ENCODE measurements around the gene LEMD2.
"Not testable (repeated sequence)": the region's sequence is repeated elsewhere in the genome, so short reads cannot be mapped to it uniquely, and the experiment has no call there.

LEMD2 gene

GRCh38 chr6:33788694-33789549 is at the start of gene LEMD2:
Gene LEMD2, minus strand, starts transcription at chr6:33789130. Its CDS starts 14 bp downstream, at chr6:33789116.
- DNase-seq (ENCODE audit: low read depth in 2 of 2) = peak; percentile 81 to 87

GRCh38 chr6:33837971-33838665 is 49.2 kb upstream of the LEMD2 start:
- no peak for DNase-seq (ENCODE audit: low read depth in 2 of 2)

- DNase-seq (ENCODE audit: low read depth in 2 of 2) = no peak
Measured at GRCh38 chr6:33836806-33837469, 48.0 kb upstream of the LEMD2 start.

GRCh38 chr6:33834401-33835392 is 45.8 kb upstream of the LEMD2 start:
- DNase-seq (ENCODE audit: low read depth in 2 of 2) = no peak

- no peak for DNase-seq (ENCODE audit: low read depth in 2 of 2)
Measured at GRCh38 chr6:33833599-33833998, 44.7 kb upstream of the LEMD2 start.

- DNase-seq (ENCODE audit: low read depth in 2 of 2) = not testable (repeated sequence)
Measured at GRCh38 chr6:33832831-33833230, 43.9 kb upstream of the LEMD2 start.

- DNase-seq (ENCODE audit: low read depth in 2 of 2) = not testable (repeated sequence)
Measured at GRCh38 chr6:33831725-33832124, 42.8 kb upstream of the LEMD2 start.

- no peak for DNase-seq (ENCODE audit: low read depth in 2 of 2)
Measured at GRCh38 chr6:33830635-33831240, 41.8 kb upstream of the LEMD2 start.

- no peak for DNase-seq (ENCODE audit: low read depth in 2 of 2)
Measured at GRCh38 chr6:33828764-33829731, 40.1 kb upstream of the LEMD2 start.

- no peak for DNase-seq (ENCODE audit: low read depth in 2 of 2)
Measured at GRCh38 chr6:33828452-33828763, 39.5 kb upstream of the LEMD2 start.

GRCh38 chr6:33827546-33828451 is 38.9 kb upstream of the LEMD2 start:
- no peak for DNase-seq (ENCODE audit: low read depth in 2 of 2)

GRCh38 chr6:33826537-33826936 is 37.6 kb upstream of the LEMD2 start:
- DNase-seq (ENCODE audit: low read depth in 2 of 2) = no peak

- no peak for DNase-seq (ENCODE audit: low read depth in 2 of 2)
Measured at GRCh38 chr6:33824461-33825154, 35.7 kb upstream of the LEMD2 start.

- DNase-seq (ENCODE audit: low read depth in 2 of 2) = no peak
Measured at GRCh38 chr6:33823806-33824205, 34.9 kb upstream of the LEMD2 start.

- DNase-seq (ENCODE audit: low read depth in 2 of 2) = no peak
Measured at GRCh38 chr6:33822575-33823395, 33.9 kb upstream of the LEMD2 start.

- no peak for DNase-seq (ENCODE audit: low read depth in 2 of 2)
Measured at GRCh38 chr6:33820784-33821520, 32.0 kb upstream of the LEMD2 start.

GRCh38 chr6:33820243-33820642 is 31.3 kb upstream of the LEMD2 start:
- no peak for DNase-seq (ENCODE audit: low read depth in 2 of 2)
